ENCODE measurements around the gene NACC1. TPM values are rescaled to one million over a fixed set of nuclear protein-coding genes. Genes with fewer than 3 reads are reported as not detected.

NACC1 gene
- polyA plus RNA-seq, 1 donor (not counting 4 experiments of a cell fraction or from before 2014, with no cell fraction given): 32.9 TPM

DNA sequence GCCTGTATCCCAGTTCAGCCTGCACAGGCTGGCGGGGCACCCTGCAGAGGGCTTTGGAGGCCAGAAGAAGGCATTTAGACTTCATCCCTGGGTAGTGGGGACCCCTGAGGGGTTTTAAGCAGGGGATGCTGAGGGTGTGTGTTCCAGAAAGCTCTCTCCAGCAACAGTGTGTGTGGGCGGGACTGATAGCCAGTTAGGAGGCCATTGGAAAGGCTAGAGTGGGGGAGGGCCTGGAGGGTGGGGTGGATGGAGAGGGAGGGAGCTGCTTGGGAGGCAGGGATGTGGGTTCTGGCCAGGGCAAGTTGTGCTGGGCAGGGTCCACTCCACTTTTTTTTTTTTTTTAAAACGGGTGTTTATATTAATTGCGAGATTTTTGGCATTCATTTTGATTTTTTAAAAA lies 43.7 kb upstream of the NACC1 start:
- Histone ChIP-seq H2AFZ (ENCODE audit: control insufficient read depth, low read length) (no peak overlapping the region), H3K4me1 (ENCODE audit: control insufficient read depth, extremely low read depth, insufficient read depth, low read length) (peaks cover 13% of the 10 kb centered on the region), H3K27me3 (ENCODE audit: control insufficient read depth, extremely low read depth, insufficient read depth, low read length) (no peaks in the 10 kb centered on the region), H3K36me3 (ENCODE audit: control insufficient read depth in 2 of 2, extremely low read depth in 1 of 2, insufficient read depth in 2 of 2, low read length in 2 of 2) (peaks cover 13 to 43% of the 10 kb centered on the region in 2 experiments), H3K4me2 (ENCODE audit: control insufficient read depth, extremely low read depth, insufficient read depth, low read depth, low read length) (no peak overlapping the region), H4K20me1 (ENCODE audit: control insufficient read depth, extremely low read depth, insufficient read depth, low read length) (no peaks in the 10 kb centered on the region), H3K9ac (ENCODE audit: control insufficient read depth, extremely low read depth, insufficient read depth, low read length) (no peak overlapping the region), H3K4me3 (ENCODE audit: control insufficient read depth in 2 of 3, extremely low read depth in 1 of 3, insufficient read depth in 2 of 3, low read depth in 1 of 3, low read length in 3 of 3) (no peak overlapping the region), H3K79me2 (ENCODE audit: control insufficient read depth, insufficient read depth, low read length) (peaks cover 3% of the 10 kb centered on the region), H3K27ac (ENCODE audit: control insufficient read depth, insufficient read depth, low read length) (no peak overlapping the region), H3K9me1 (ENCODE audit: control insufficient read depth, extremely low read depth, insufficient read depth, low read length) (no peaks in the 10 kb centered on the region), H3K9me3 (ENCODE audit: control insufficient read depth, low read depth, low read length) (no peaks in the 10 kb centered on the region)
- dilution Hi-C loops (cut with MboI; ENCODE audit: extremely low pct_ligation_motif_present, low sequenced_read_pairs): no loop called here
- no peak for TF ChIP-seq EZH2 (IDR thresholded peaks at IDR 0.05; ENCODE audit: low read length)
- no peak for TF ChIP-seq CTCF (optimal IDR thresholded peaks at IDR 0.05 in 1 of 3, IDR thresholded peaks at IDR 0.05 in 1 of 3, conservative IDR thresholded peaks at IDR 0.05 in 1 of 3; ENCODE audit: extremely low read depth in 1 of 3, insufficient read depth in 2 of 3, low read length in 3 of 3)
- DNase-seq (ENCODE audit: low read depth, low spot score): no peak
- FAIRE-seq: no peak

- no peak for FAIRE-seq
- Histone ChIP-seq H3K9me1 (ENCODE audit: control insufficient read depth, extremely low read depth, insufficient read depth, low read length) (no peaks in the 10 kb centered on the region), H3K4me2 (ENCODE audit: control insufficient read depth, extremely low read depth, insufficient read depth, low read depth, low read length) (no peak overlapping the region), H3K36me3 (ENCODE audit: control insufficient read depth in 2 of 2, extremely low read depth in 1 of 2, insufficient read depth in 2 of 2, low read length in 2 of 2) (peaks cover 15 to 40% of the 10 kb centered on the region in 2 experiments), H4K20me1 (ENCODE audit: control insufficient read depth, extremely low read depth, insufficient read depth, low read length) (no peaks in the 10 kb centered on the region), H3K4me3 (ENCODE audit: control insufficient read depth in 2 of 3, extremely low read depth in 1 of 3, insufficient read depth in 2 of 3, low read depth in 1 of 3, low read length in 3 of 3) (no peak overlapping the region), H3K9ac (ENCODE audit: control insufficient read depth, extremely low read depth, insufficient read depth, low read length) (no peak overlapping the region), H3K27me3 (ENCODE audit: control insufficient read depth, extremely low read depth, insufficient read depth, low read length) (no peaks in the 10 kb centered on the region), H3K4me1 (ENCODE audit: control insufficient read depth, extremely low read depth, insufficient read depth, low read length) (peaks cover 16% of the 10 kb centered on the region), H3K79me2 (ENCODE audit: control insufficient read depth, insufficient read depth, low read length) (no peaks in the 10 kb centered on the region), H2AFZ (ENCODE audit: control insufficient read depth, low read length) (no peak overlapping the region), H3K9me3 (ENCODE audit: control insufficient read depth, low read depth, low read length) (no peaks in the 10 kb centered on the region), H3K27ac (ENCODE audit: control insufficient read depth, insufficient read depth, low read length) (no peak overlapping the region)
- DNase-seq (ENCODE audit: low read depth, low spot score): no peak
- TF ChIP-seq CTCF (optimal IDR thresholded peaks at IDR 0.05 in 1 of 3, IDR thresholded peaks at IDR 0.05 in 1 of 3, conservative IDR thresholded peaks at IDR 0.05 in 1 of 3; ENCODE audit: extremely low read depth in 1 of 3, insufficient read depth in 2 of 3, low read length in 3 of 3) (no peak), EZH2 (IDR thresholded peaks at IDR 0.05; ENCODE audit: low read length) (no peak)
- dilution Hi-C loops (cut with MboI; ENCODE audit: extremely low pct_ligation_motif_present, low sequenced_read_pairs): no loop called here
Observed at GRCh38 chr19:13076320-13076719, 41.7 kb upstream of the NACC1 start.
